Thymus (tissue), 2 donors: ENCODE data around the gene RINT1. TPM values are rescaled to one million over a fixed set of nuclear protein-coding genes. Genes with fewer than 3 reads are reported as not detected.

Experiments
- polyA plus RNA-seq: library from polyadenylated mRNA; stranded (reverse); fragments of 200-250 nt; gene quantifications from one replicate; pipeline ENCODE4 v1.2.3, GENCODE V29; 2013
- total RNA-seq: library from RNA; stranded (reverse); fragments of 120-200 nt; gene quantifications from one replicate; pipeline ENCODE4 v1.2.4, GENCODE V29; 2013
- donor health status: healthy.

RINT1 gene
- total and polyA plus RNA-seq, 2 donors = 12.2 to 42.3 TPM

Other genes with a start within 250 kb of the RINT1 start
- 45.6 TPM for gene SRPK2, start 143.3 kb upstream of the RINT1 start, total RNA-seq
- gene SRPK2, start 143.3 kb upstream of the RINT1 start, polyA plus RNA-seq = 23.0 TPM
- 9.4 TPM for gene PUS7, start 9.9 kb upstream of the RINT1 start, total RNA-seq
- 3.7 TPM for gene PUS7, start 9.9 kb upstream of the RINT1 start, polyA plus RNA-seq
- gene EFCAB10, start 49.3 kb downstream of the RINT1 start, total RNA-seq = 0.14 TPM
- 0.64 TPM for gene EFCAB10, start 49.3 kb downstream of the RINT1 start, polyA plus RNA-seq